Fibroblast of skin of right quadriceps (primary cell): ENCODE data around the gene RASA4.
"Not testable (repeated sequence)": the region's sequence is repeated elsewhere in the genome, so short reads cannot be mapped to it uniquely, and the experiment has no call there.

Experiments used
- DNase-seq: peaks from one replicate; pipeline ENCODE4 v3.0.0-alpha.2; 2013

RASA4 gene

DNA sequence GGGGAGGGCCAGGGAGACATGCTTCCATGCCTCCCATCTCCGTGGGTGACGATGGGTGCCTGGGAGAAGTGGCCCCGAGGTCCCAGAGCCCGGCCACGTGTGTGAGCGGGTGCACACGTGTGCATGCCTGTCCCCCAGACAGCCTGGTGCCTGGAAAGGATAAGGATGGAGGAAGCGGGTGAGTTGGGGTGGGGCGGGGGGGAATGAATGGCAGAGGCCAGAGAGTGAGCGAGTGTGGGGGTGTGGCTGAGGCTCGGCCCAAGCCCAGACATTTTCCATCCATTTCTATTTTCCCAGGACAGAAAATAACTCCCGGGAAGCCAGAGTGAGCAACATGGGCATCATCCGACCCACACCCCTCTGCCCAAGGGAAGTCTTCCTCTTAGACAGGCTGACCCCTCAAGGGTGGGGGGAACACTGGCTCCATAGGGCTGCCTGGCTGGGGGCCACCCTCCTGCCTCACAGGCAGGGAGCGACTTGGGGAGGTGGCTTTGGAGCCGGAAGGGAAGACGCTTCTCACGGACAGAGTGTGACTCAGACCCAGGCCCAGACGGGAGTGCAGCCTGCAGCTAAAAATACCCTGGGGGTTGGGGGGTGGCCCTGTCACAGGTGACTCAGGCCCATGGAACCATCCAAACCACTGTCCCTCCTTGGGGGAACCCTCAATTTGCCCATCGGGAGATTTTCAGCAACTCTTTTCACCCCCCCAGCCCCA is 12.0 kb downstream of the RASA4 start:
- not testable (repeated sequence) for DNase-seq

DNA sequence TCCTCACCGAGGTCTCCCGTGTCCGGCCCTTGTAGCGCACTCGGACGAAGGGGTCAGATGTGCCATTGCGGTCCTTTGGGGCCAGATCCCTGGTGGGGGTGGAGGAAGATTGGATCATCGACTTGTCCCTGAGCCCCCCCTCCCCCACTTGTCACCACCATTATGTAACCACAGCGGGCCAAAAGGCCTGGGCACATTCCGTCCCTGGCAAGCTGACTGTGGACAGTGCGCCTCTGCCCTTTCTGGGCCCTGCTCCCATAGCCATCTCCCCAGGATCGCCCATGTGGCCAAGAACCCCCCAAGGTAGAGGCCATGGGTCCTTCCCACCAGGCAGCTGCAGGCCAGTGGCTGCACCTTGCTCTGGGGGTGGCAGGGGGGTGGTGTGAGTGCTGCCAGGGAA is 14.2 kb downstream of the RASA4 start:
- not testable (repeated sequence) for DNase-seq

DNA sequence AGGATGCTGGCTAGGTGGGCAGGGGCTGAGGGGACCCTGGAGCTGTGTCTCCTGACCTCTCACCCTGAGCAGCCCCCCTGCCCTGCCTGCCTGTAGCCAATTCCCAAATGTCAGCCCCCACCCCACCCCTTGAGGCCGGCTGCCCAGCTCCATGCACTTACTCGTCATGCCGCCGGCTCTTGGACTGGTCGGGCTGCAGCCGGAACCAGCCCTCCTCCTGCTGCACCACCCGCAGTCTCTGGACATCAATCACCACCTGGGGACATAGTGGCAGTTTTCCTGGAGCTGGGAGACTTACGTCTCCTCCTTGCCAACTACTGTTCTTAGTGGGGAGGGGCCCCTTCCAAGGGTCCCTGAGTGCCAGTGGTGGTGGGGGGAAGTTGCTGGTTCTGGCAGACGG is 16.9 kb downstream of the RASA4 start:
- not testable (repeated sequence) for DNase-seq

DNA sequence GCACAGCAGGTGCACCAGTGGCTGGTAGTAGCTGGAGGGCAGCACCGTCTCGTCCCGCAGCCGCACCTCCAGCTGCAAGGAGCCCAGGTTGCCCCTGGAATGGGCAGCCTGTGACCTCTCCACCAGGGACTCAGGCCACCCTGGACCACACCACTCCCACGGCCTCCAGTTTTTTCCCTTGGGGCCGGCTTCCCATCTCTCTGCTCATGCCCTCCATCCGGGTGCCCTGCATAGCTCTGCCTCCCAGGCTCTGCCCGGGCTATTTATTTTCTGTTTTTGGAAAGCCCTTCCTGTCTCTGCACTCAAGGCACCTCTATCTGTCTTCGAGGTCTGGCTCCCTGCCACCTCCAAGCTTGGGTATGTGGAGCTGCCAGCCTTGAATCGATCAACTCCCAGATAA is 20.5 kb downstream of the RASA4 start:
- DNase-seq: not testable (repeated sequence)

DNA sequence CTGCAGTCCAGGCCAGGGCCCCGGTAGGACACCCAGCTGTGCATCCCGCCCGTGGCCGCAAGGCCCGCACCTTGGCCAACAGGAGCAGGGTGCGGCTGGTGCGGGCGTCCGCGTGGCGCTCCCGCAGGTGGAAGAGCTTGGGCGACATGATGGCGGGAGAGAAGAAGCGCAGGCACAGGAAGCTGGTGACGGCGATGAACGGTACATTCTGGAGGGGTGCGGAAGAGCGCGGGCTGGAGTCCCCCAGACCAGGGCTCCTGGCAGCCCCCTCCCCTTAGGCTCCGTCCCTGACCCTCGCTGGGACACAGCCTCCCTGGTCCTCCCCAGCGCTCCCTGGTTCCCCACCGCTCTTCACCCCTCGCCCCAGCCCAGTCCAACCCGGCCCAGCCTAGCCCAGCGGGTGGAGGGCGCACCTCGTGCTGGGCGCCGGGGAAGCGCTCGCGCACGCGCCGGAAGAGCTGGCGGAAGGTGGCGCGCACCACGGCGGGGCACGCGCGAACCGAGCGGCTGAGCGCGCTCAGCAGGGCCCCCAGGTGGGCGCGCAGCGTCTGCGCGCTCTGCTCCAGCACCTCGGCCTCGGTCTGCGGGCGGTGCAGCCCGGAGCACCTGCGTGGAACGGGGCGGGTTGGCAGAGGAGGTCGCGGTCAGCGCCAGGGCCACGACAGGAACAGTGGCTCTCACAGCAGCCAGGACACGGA is 22.8 kb downstream of the RASA4 start:
- not testable (repeated sequence) for DNase-seq

DNA sequence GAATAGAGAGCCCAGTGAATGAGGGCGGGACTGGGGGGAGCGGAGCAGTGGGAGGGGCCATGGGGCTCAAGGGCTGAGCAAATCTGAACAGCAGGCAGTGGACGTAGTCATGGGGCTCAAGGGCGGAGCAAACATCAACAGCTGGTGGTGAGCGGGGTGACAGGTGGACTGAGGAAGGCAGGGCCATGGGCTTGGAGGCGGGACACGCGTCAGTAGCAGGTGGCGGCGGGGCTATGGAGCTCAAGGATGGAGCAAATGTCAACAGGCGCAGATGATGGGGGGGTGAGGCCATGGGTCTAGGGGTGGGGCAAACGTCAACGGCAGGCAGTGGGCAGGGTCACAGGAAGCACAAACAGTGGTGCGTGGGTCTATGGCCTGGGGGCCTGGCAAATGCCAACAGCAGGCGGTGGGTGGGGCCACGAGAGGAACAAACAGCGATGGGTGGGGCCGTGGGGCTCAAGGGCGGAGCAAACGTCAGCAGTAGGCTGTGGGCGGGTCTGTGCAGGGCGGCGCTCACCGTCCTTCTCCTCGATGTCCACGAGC is 24.0 kb downstream of the RASA4 start:
- not testable (repeated sequence) for DNase-seq

DNA sequence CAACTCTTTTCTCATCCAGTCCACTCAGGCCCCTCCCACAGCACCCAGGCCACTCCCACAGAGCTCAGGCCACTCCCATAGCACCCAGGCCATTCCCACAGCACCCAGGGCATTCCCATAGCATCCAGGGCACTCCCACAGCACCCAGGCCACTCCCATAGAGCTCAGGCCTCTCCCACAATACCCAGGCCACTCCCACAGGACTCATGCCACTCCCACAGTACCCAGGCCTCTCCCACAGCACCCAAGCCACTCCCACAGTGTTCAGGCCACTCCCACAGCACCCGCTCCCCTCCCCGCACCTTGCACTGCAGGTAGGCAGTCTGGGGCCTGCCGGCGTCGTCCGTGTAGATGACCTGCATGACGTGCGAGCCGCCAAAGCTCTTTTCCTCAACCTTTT is 26.7 kb downstream of the RASA4 start:
- not testable (repeated sequence) for DNase-seq

DNA sequence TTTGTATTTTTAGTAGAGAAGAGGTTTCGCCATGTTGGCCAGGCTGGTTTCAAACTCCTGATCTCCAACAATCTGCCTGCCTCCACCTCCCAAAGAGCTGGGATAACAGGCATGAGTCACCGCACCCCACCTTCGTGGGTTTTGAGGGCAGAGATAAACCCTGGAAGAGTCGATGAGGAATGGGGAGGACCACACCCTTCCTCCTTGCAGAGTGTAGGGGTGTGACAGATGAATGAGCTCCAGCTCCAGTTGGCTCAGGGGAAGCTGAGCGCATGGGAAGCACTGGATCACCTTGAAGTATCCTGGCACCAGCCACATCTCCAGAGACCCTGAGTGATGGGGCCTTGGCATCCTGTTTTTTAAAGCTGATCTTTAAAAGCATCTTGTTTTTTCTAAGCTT is 33.1 kb downstream of the RASA4 start:
- not testable (repeated sequence) for DNase-seq

DNA sequence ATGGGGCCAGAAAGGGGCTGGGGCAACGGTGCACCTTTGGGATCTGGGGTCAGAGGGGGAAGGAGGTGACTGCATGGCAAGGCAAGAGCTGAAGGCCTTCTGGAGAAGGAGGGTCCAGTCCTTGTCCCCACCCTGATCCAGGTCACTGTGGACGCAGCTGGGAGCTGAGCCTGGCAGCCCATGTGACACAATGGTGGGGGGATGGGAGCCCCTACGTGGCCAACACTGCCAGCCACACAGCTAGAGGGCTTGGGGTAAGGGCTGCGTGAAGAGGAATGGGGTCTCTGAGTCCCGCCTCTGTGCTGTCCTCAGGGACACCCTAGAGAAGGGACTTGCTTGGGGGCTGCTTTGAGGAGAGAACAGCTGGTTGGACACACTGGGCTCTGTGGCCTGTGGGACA is 34.8 kb downstream of the RASA4 start:
- DNase-seq: not testable (repeated sequence)

DNA sequence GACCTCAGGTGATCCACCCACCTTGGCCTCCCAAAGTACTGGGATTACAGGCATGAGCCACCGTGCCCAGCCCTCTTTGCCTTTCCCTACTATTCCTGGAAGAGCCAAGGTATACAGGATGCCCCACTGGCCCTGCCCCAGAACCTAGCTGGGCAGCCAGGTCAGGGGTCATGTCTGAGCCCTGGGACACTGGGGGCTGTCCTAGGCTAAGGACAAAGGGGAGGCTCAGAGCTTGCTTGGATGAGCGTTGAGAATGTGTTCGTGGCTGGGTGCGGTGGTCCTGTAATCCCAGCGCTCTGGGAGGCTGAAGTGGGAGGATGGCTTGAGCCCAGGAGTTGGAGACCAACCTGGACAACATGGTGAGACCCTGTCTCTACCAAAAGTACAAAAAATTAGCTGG is 38.1 kb downstream of the RASA4 start:
- DNase-seq: not testable (repeated sequence)

DNA sequence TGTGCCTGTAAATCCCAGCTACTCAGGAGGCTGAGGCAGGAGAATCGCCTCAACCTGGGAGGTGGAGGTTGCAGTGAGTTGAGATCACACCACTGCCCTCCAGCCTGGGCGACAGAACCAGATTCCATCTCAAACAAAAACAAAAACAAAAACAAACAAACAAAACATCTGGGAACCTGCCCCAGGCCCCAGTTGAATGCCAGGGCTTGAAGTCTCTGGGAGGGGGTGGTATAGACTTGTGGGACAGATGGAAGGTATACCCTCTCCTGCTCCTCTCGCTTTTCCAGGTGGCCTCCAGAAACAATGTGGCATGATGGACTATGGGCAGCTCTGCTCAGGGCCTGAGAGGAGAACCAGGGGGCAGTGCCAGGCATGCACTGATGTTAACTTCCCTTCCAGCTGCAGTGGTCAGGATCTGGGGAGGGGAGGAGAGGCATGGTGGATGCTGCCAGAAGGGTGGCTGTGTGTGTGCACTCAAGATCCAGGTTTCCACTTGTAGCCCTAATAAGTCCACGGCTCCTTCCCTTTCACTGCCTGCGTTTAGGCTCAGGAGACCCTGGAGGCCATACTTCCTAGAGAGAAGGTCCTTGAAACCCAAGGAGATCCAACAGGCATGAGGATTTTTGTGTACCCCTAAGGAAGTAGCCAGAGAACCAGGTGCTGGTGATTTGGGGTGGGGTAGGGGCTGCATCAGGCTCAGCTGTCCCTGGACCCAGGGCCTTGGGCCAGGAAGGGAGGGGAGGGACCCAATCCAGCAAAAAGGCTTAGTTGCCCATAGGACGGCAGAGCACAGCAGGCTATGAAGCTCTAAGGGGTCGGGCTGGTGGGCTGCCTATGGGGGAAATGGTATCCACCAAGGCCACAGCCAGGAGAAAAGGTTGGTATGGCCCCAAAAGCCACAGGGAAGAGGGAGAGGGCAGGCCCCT is 39.0 kb downstream of the RASA4 start:
- not testable (repeated sequence) for DNase-seq

DNA sequence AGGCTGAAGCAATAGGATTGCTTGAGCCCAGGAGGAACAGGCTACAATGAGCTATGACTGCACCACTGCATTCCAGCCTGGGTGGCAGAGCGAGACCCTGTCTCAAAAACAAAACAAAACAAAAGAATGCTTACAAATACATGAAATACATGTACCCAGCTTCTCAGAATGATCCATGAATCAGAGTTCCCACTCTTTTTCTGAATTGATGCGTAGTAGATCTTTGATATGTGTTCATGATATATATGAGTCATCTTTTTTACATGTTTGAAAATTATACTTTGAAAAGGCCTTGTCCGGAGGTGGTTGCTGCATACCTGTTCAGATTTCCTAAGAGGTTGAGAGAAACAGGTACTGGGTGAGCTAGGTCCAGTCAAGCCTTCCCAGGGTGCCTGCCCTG is 40.2 kb downstream of the RASA4 start:
- not testable (repeated sequence) for DNase-seq

DNA sequence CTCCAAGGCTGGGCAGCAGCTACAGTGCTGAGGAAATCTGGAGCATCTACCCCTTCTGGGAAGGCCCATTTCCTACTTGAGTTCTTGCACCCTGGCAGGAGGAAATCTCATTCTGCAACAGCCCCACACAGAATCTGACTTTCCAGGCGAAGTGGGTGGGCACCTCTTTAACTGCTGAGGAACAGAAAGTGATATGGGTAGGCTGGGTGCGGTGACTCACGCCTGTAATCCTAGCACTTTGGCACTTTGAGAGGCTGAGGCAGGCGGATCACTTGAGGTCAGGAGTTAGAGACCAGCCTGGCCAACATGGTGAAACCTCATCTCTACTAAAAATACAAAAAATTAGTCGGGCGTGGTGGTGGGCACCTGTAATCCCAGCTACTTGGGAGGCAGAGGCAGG is 41.9 kb downstream of the RASA4 start:
- not testable (repeated sequence) for DNase-seq

DNA sequence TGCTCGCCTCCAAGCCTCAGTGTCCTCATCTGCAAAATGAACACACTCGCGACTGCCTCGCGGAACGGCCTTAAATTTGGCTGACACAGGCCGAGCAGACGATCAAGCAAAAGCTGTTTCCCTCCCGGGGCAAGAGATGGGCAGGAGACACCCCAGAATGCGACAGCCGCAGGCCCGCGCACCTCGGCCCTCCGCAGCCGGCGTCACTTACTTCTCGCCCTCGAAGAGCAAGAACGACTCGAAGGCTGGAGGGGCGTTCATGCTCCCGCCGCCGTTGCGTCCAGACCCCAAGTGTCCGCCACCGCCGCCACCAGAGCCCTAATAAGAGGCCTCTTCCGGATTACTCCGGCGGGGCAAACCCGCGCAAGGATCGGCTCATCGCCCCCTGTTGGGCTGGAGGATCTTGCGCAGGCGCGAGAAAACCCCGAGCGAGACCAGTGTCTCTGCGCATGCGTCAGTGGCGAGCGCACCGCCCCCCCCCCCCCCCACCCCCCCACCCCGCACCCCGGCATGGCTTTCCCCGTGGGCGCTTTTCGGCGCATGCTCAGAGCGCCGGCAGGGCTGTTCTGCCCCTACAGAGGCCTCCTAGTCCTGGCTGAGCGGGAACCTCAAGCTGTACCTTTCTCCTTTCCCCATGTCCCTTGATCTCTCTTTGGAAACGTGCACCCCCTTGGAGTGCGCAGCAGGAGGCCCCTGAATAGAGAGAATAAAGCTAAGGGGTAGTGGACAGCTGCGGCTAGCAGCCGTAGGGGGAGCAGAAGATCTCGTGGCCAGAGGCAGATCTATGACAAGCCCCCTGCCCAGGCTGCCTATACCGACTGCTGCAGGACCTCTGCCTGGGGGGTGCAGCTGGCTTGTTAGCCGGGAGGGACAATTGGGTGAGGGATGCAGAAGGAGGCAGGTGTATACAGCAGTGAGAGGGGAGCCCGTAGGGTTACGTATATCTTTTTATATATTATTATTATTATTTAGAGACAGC is 44.0 kb downstream of the RASA4 start, which contains the start of gene POLR2J3:
POLR2J3 (minus strand) TSS at position 323 of the 979 bp plus-strand sequence; CDS start at position 261, 62 bp downstream.
- DNase-seq: peak; percentile 92

DNA sequence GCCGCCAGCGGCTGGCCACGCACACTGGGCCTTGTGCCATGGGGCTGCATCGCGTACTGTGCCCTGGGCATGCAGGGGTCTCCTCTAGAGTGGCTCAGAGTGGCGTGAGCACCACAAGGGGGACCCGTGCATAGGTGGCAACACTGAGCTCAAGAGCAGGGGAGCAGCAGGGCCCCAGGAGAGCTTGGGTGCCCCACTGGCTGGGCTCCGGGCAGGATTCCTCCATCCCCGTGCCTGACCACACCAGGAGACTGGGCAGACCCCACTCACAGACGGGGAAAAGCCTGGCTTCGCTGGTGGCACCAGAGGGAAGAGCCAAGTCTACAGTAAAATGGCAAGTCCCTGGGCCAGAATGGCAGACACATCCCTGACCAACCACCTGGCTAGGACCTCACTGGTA is 47.9 kb downstream of the RASA4 start:
- DNase-seq: not testable (repeated sequence)

DNA sequence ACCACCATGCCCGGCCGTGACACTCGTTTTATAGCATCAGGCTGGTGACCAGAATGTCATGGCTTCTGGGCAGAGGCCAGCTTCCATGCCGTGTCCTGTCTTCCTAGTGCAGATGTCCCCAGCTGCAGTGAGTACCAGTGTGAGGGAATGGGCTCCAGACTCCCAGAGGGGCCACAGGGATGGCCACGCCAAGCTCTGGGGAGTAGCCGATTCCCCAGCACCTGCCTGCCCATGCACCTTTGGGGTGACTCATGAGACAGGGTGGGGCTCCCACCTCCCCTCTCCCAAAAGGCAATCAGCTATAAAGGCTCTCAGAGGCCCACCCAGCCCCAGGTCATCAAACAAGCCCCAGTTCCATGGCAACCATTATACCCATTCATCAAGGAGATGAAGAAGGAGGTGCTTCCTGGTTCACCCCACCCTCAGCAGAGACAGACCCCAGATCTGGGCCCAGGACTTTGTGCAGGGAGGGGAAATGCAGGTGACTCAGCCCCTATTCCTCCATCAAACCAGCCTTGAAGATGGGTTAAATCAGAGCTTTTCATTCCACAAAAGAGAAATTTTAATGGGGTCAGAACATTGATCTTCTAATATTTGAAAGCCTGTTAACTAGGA is 65.6 kb downstream of the RASA4 start, which contains the start of gene SPDYE2:
SPDYE2 (plus strand) TSS at position 419 of the 615 bp plus-strand sequence. CDS start 2,030 bp downstream, outside the sequence.
- DNase-seq: not testable (repeated sequence)

DNA sequence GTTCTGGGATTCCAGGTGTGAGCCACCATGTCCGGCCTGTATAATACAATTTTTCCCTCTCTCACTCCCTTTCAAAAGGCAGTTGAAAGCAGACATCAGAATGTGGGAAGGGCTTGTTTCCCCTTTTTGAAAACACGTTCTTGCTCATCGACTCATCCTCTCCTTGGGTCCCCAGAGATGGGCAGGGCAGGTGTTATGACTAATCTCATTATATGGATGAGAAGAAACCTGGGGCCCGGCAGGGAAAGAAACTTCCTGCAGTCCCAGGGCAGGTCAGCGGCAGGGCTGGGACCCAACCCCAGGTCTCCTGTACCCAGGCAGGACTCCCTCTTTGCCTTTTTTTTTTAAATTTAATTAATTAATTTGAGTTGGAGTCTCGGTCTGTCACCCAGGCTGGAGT is 70.2 kb downstream of the RASA4 start:
- DNase-seq: not testable (repeated sequence)

DNA sequence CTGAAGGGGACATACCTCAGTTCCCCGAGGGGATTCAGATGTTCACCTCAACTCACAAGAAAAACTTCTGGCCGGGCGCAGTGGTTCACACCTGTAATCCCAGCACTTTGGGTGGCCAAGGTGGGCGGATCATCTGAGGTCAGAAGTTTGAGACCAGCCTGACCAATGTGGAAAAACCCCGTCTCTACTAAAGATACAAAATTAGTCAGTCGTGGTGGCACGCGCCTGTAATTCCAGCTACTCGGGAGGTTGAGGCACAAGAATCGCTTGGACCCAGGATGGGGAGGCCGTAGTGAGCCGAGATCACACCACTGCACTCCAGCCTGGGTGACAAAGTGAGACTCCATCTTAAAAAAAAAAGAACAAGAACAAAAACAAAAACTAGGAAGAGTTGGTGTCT is 71.3 kb downstream of the RASA4 start:
- not testable (repeated sequence) for DNase-seq

DNA sequence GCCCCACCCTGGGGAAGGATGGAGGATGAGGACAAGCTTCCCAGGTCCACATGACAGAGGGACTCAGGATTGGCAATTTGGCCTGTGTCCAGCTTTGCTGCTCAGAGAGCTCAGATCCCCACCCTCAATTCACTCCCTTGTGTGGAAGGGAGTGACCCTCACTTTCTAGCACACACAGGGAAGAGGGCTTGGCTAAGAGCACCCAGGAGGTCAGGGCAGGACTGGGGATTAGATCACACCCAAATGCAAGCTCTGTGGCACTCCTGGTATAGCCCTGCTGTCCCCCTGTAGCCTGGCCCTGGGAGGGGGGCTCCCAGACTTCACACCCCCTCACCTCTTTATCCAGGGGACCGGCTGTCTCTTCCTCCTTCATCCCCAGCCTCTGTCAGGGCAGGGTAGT is 72.2 kb downstream of the RASA4 start:
- DNase-seq: not testable (repeated sequence)

DNA sequence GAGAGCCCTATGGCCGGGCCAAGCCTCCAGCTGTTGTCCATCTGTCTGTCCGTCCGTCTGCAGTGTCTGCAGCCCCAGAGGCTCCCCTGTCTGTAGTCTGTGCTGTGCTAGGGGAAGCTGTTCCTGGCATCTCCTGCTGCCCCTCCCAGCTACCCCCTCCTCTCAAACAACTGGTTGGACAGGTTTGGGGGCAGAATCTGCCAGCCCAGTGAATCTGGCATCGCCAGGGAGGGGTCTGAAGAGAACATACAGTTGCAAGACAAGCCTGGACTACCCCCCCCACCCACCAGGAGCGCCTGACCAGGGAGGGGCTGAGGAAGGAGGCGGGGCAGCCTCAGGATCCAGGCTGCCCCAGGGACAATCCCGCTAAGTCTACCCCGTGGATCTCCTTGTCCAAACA is 73.0 kb downstream of the RASA4 start, which contains the start of gene UPK3BL2:
UPK3BL2 (minus strand) TSS at position 101 of the 400 bp plus-strand sequence; CDS start at position 41, 60 bp downstream.
- DNase-seq: not testable (repeated sequence)

DNA sequence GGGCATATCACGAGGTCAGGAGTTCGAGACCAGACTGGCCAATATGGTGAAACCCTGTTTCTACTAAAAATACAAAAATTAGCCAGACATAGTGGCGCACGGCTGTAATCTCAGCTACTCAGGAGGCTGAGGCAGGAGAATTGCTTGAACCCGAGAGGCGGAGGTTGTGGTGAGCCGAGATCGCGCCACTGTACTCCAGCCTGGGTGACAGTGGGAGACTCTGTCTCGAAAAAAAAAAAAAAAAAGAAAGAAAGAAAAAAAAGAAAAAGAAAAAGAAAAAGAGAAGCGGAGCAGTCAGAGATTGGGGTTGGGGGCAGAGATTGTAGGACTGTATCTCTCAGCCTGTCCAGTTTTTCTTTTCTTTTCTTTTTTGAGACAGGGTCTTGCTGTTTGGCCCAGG is 73.8 kb downstream of the RASA4 start:
- not testable (repeated sequence) for DNase-seq
